Mesodermal cell (in vitro differentiated cells): ENCODE data around the gene OSBPL10.

Experiments
- H3K27ac ChIP-seq: 2 replicates; pipeline ENCODE4 v1.7.0; 2013; ENCODE audit warnings: mild to moderate bottlenecking, low read depth, low read length, moderate library complexity; ENCODE audit not compliant: severe bottlenecking
- H3K36me3 ChIP-seq: 2 replicates; pipeline ENCODE4 v1.7.1; 2013; ENCODE audit warnings: mild to moderate bottlenecking, low read length, moderate library complexity; ENCODE audit not compliant: control insufficient read depth, insufficient read depth
- H3K4me1 ChIP-seq: one replicate; pipeline ENCODE4 v1.7.1; 2013; ENCODE audit warnings: mild to moderate bottlenecking, low read length; ENCODE audit not compliant: insufficient read depth, control insufficient read depth, poor library complexity, severe bottlenecking
- H3K4me3 ChIP-seq: 2 replicates; pipeline ENCODE4 v1.7.0; 2013; ENCODE audit warnings: low read length, control low read depth, mild to moderate bottlenecking; ENCODE audit not compliant: insufficient read depth, poor library complexity, severe bottlenecking; ENCODE audit errors: extremely low read depth
- H3K9me3 ChIP-seq: 2 replicates; pipeline ENCODE4 v1.7.1; 2013; ENCODE audit warnings: mild to moderate bottlenecking, low read length, moderate library complexity; ENCODE audit not compliant: control insufficient read depth
- WGBS, 2 experiments: methylation state at CpG; one replicate each; pipeline ENCODE4 v1.1.5; 2013; ENCODE audit warnings: missing lambda C conversion rate in 2 of 2; ENCODE audit not compliant: insufficient coverage in 2 of 2; 5-methylcytosine and 5-hydroxymethylcytosine counted together

OSBPL10 gene

DNA sequence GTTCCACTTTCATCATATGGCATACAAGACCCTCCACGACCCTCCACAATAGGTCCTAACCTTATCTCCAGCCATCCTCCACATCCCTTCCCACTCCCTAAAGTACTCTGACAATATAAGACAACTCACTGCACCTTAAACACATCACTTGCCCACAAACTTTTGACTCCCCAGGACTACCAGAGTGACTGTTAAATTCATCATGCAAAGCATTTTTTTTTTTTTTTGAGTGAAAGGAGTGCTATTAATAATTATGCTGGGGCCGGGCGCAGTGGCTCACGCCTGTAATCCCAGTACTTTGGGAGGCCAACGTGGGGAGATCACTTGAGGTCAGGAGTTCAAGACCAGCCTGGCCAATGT, 55.8 kb downstream of the OSBPL10 start:
- H3K9me3 ChIP-seq = peaks cover 3% of the 10 kb centered on the region
- WGBS, 2 experiments = 97 to 100% methylated on average over 2 to 5 of the region's 5 CpGs

GRCh38 chr3:31924610-31925270, 56.3 kb downstream of the OSBPL10 start:
- whole genome bisulfite sequencing, 2 experiments = 83 to 88% methylated on average over 2 of the region's 2 CpGs

More for the DNA sequence above, 55.8 kb downstream of the OSBPL10 start:
- H3K4me3 ChIP-seq = no peak overlapping the region
- no peaks in the 10 kb centered on the region for H3K4me1 ChIP-seq
- H3K36me3 ChIP-seq = no peaks in the 10 kb centered on the region
- no peak overlapping the region for H3K27ac ChIP-seq

DNA sequence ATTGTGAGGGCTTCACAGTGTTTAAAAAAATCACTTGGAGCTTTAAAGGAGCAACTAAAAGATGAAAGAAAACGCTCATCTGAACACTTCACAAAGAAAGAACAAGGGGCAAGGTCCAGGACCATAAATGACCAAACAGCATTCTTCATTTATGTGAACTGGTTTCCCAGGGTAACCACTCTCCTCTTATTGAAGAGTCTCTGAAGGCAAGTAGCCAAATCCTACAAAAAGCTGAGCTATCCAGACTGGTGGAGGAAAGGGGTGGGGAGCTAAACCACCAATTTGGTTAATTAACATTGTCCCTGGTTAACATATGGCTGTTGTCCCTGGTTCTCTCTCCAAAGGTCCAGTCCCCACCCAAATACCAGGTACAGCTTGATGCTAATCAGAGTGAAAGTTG, 58.1 kb downstream of the OSBPL10 start:
- H3K9me3 ChIP-seq = peaks cover 6% of the 10 kb centered on the region
- no peaks in the 10 kb centered on the region for H3K36me3 ChIP-seq
- WGBS, 2 experiments = 80% methylated on average over 1 of the region's 1 CpG; no CpG with 5 or more reads in 1 of the 2 experiments
- peaks cover 12% of the 10 kb centered on the region for H3K4me1 ChIP-seq
- H3K4me3 ChIP-seq = no peak overlapping the region
- H3K27ac ChIP-seq = no peak overlapping the region

More at GRCh38 chr3:31924610-31925270, 56.3 kb downstream of the OSBPL10 start:
- Histone ChIP-seq H3K36me3 (no peaks in the 10 kb centered on the region), H3K27ac (no peak overlapping the region), H3K4me1 (no peaks in the 10 kb centered on the region), H3K9me3 (peaks cover 6% of the 10 kb centered on the region), H3K4me3 (no peak overlapping the region)

GRCh38 chr3:31921837-31922236, 59.2 kb downstream of the OSBPL10 start:
- 78 to 94% methylated on average over 2 to 3 of the region's 4 CpGs for WGBS, 2 experiments
- peaks cover 6% of the 10 kb centered on the region for H3K9me3 ChIP-seq
- peaks cover 12% of the 10 kb centered on the region for H3K4me1 ChIP-seq
- H3K4me3 ChIP-seq = no peak overlapping the region
- no peaks in the 10 kb centered on the region for H3K36me3 ChIP-seq
- no peak overlapping the region for H3K27ac ChIP-seq

GRCh38 chr3:31920310-31920709, 60.8 kb downstream of the OSBPL10 start:
- no CpG with 5 or more reads among the region's 1 CpG for WGBS, 2 experiments
- peaks cover 6% of the 10 kb centered on the region for H3K9me3 ChIP-seq
- H3K27ac ChIP-seq = no peak overlapping the region
- no peak overlapping the region for H3K4me3 ChIP-seq
- H3K4me1 ChIP-seq = peaks cover 12% of the 10 kb centered on the region
- no peaks in the 10 kb centered on the region for H3K36me3 ChIP-seq

- Histone ChIP-seq H3K4me1 (peaks cover 12% of the 10 kb centered on the region), H3K9me3 (peaks cover 6% of the 10 kb centered on the region), H3K4me3 (no peak overlapping the region), H3K27ac (no peak overlapping the region), H3K36me3 (no peaks in the 10 kb centered on the region)
- WGBS, 2 experiments = 88 to 100% methylated on average over 1 of the region's 2 CpGs
Measured at GRCh38 chr3:31919528-31919927, 61.5 kb downstream of the OSBPL10 start.

DNA sequence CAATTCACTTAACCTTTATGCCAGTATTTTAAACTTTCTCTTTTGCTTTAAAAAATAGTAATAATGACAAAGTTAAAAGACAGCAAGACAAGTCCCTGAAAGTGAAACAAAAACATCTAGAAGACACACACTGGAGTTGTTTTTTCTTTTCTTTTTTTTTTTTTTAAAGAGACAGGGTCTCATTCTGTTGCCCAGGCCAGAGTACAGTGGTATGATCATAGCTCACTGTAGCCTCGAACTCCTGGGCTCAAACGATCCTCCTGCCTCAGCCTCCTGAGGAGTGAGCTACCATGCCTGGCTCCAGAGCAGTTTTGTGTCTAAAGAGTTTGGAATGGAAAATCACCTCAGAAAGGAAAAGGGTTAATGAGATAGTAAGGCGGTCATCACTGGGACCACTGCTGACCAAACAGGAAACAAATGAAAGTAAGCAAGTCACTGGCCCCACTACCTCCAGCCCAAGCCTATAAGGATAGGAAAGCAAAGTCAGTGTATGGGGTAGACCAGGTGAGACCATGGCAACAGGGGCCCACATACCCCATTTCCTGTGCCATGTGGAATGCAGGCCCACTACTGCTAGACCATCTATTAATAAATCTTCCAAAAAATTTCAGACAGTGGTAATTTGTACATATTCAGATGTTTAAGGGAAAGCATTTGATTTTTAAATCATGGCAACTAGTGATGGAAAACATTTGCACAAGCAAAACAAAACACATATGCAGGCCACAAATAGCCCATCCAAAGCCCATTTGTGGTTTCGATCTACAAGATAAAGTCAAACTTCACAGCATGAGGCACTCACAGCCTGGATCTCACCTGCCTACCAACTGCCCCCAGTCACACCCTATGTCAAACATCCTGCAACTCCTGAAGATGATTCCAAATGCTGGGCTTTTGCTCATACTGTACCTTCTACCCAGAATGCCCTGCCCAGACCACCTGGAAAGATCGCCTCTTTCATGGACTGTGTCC, 62.6 kb downstream of the OSBPL10 start:
- H3K4me1 ChIP-seq = peaks cover 12% of the 10 kb centered on the region
- 88 to 100% methylated on average over 2 to 5 of the region's 5 CpGs for WGBS, 2 experiments
- H3K36me3 ChIP-seq = no peaks in the 10 kb centered on the region
- H3K4me3 ChIP-seq = no peak overlapping the region
- H3K27ac ChIP-seq = no peak overlapping the region
- H3K9me3 ChIP-seq = peaks cover 6% of the 10 kb centered on the region

DNA sequence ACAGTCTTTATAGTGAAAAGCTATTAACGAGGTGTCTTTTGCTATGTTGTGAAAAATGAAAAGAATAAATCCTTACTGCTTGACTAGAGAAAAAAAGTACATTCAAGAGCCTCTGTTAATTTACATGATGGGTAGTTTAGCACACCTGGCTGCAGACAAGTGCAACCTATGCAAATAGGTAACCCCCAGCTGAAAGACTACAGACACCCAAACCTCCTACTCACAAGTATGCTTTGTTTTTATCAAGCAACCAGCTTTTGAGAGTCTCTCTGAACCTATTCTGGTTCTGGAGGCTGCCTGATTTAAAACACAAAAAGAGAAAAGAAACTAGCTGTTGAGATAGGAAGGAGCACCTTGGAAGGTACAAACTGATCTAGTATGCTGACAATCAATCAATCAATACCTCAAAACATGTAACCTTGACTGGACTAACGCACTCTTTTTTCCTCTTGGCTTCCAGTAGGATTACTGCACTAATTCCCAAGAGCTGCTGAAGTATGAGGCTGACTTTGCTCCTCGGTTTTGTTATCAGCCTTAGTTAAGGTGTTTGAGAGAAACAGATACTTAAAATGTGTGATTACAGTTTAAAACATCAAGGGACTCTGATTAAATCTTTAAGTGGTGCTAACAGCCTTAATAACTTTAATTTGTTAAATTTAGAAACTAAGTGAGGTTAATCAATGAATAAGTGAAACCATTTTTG, 63.6 kb downstream of the OSBPL10 start:
- no peak overlapping the region for H3K4me3 ChIP-seq
- H3K36me3 ChIP-seq = peaks cover 2% of the 10 kb centered on the region
- WGBS, 2 experiments = 33% methylated on average over 1 of the region's 3 CpGs; no CpG with 5 or more reads in 1 of the 2 experiments
- H3K9me3 ChIP-seq = peaks cover 6% of the 10 kb centered on the region
- H3K27ac ChIP-seq = no peak overlapping the region
- peaks cover 12% of the 10 kb centered on the region for H3K4me1 ChIP-seq

GRCh38 chr3:31911643-31912042, 69.4 kb downstream of the OSBPL10 start:
- Histone ChIP-seq H3K27ac (no peak overlapping the region), H3K4me3 (no peak overlapping the region), H3K4me1 (no peaks in the 10 kb centered on the region), H3K9me3 (no peaks in the 10 kb centered on the region), H3K36me3 (peaks cover 2% of the 10 kb centered on the region)
- no CpG with 5 or more reads among the region's 3 CpGs for WGBS, 2 experiments

DNA sequence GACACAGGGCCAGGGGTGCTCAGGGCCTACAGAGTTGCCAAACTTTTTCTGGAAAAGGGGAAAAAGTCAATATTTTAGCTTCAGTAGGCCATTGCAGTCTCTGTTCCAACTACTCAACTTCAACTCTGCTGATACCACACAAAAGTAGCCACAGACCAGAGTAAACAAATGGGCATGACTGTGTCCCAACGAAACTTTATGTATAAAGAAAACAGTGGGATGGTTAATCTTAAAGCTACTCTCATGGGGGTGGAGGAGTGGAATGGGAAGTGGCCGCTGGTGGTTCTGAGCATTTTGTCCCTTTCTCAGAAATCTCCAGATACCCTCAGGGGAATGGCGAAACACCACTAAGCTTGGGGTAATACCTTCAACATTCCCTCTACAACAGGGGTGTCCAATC, 69.9 kb downstream of the OSBPL10 start:
- WGBS, 2 experiments = no CpG with 5 or more reads among the region's 3 CpGs
- Histone ChIP-seq H3K27ac (no peak overlapping the region), H3K4me3 (no peak overlapping the region), H3K9me3 (no peaks in the 10 kb centered on the region), H3K36me3 (peaks cover 2% of the 10 kb centered on the region), H3K4me1 (no peaks in the 10 kb centered on the region)
